GM19468 (cell line): ENCODE measurements around the gene TMPRSS3.
"Not testable (repeated sequence)": the region's sequence is repeated elsewhere in the genome, so short reads cannot be mapped to it uniquely, and the experiment has no call there.

Experiments used
- ATAC-seq: cut with Tn5 transposase; IDR thresholded peaks from one replicate; pipeline ENCODE4 v1.9.1; 2021; ENCODE audit warnings: mild to moderate bottlenecking, moderate library complexity, moderate number of reproducible peaks; ENCODE audit not compliant: unreplicated experiment; ENCODE audit errors: extremely low read depth

Gene TMPRSS3

GRCh38 chr21:42411891-42412635 is 16.2 kb upstream of the TMPRSS3 start:
- no peak for ATAC-seq

GRCh38 chr21:42411197-42411869 is 15.5 kb upstream of the TMPRSS3 start:
- ATAC-seq: no peak

- ATAC-seq: no peak
Measured at GRCh38 chr21:42409366-42409765, 13.5 kb upstream of the TMPRSS3 start.

GRCh38 chr21:42408718-42409117 is 12.9 kb upstream of the TMPRSS3 start:
- not testable (repeated sequence) for ATAC-seq

GRCh38 chr21:42407476-42407875 is 11.6 kb upstream of the TMPRSS3 start:
- ATAC-seq: no peak

- no peak for ATAC-seq
Measured at GRCh38 chr21:42406866-42407265, 11.0 kb upstream of the TMPRSS3 start.

- ATAC-seq: no peak
Measured at GRCh38 chr21:42406201-42406621, 10.4 kb upstream of the TMPRSS3 start.

- no peak for ATAC-seq
Measured at GRCh38 chr21:42405064-42406013, 9.5 kb upstream of the TMPRSS3 start.

GRCh38 chr21:42404539-42404938 is 8.7 kb upstream of the TMPRSS3 start:
- no peak for ATAC-seq

GRCh38 chr21:42403611-42404231 is 7.9 kb upstream of the TMPRSS3 start, which contains the start of gene UBASH3A:
TSS of gene UBASH3A (plus strand) at chr21:42403902. CDS start at chr21:42403946, 44 bp downstream.
- no peak for ATAC-seq

GRCh38 chr21:42401820-42402251 is 6.0 kb upstream of the TMPRSS3 start:
- no peak for ATAC-seq

DNA sequence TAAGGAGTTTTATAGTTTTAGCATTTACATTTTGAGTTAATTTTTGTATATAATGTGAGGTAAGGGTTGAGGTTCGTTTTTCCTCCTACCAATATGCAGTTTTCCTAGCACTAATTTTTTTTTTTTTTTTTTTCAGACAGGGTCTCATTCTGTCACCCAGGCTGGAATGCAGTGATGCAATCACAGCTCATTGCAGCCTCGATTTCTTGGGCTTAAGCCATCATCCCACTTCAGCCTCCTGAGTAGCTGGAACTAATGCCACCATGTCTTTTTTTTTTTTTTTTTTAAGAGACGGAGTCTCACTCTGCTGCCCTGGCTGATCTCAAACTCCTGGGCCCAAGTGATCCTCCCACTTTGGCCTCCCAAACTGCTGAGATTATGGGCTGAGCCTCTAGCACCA is 5.3 kb upstream of the TMPRSS3 start:
- no peak for ATAC-seq

- ATAC-seq: no peak
Measured at GRCh38 chr21:42400525-42400924, 4.7 kb upstream of the TMPRSS3 start.

DNA sequence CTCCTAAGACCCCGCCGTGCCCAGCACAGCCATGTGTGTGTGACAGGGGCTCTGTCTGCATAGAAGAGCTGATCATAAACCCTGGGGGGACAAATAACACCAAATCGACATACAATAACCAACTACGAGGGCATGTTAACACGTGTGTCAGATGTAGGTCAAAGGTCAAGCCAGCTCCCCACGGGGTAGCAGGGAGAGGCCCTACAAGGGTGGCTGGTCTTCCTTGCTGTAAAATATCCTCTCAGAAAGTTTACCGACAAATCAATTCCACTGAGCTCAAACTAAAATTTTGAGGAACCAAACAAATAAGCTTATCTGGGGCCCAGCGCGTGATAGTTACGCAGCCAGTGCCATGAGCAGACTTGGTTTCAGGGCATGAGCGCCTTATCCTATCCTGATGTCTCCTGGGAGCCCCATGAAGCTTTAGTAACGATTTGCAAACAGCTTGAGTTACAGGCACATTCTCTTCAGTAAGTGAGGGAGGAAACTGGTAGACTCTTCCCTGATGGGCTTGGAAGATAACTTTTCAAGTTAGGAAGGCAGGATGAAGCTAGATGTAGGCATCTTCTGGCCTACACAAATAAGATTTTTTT is 2.7 kb upstream of the TMPRSS3 start:
- ATAC-seq: no peak

GRCh38 chr21:42397746-42398394 is 2.0 kb upstream of the TMPRSS3 start:
- no peak for ATAC-seq

GRCh38 chr21:42396799-42397745 is 1.2 kb upstream of the TMPRSS3 start:
- ATAC-seq: no peak

GRCh38 chr21:42395302-42395701 is 550 bp downstream of the TMPRSS3 start:
- no peak for ATAC-seq

- ATAC-seq: no peak
Measured at GRCh38 chr21:42393443-42393950, 2.4 kb downstream of the TMPRSS3 start.
